Vagina (tissue), 2 donors: ENCODE results near the gene NYAP2. TPM values are rescaled to one million over a fixed set of nuclear protein-coding genes. Genes with fewer than 3 reads are reported as not detected.

Experiments used
- DNase-seq, 2 donors: peaks; one replicate each; pipeline ENCODE4 v3.0.0-alpha.2; 2017; ENCODE audit errors: extremely low spot score in 2 of 2
- H3K27ac ChIP-seq: fragments of 200-600 bp; sonication (generic); one replicate; pipeline ENCODE4 v1.5.1; 2019
- H3K27me3 ChIP-seq: fragments of 200-600 bp; sonication (generic); one replicate; pipeline ENCODE4 v1.5.1; 2019
- H3K36me3 ChIP-seq, 2 donors: fragments of 200-600 bp; sonication (generic); one replicate each; pipeline ENCODE4 v1.5.1; 2017 to 2019
- H3K4me1 ChIP-seq: fragments of 200-600 bp; sonication (generic); one replicate; pipeline ENCODE4 v1.5.1; 2019
- H3K4me3 ChIP-seq, 2 donors: fragments of 200-600 bp; sonication (generic); 1 replicate in 1 of 2; 2 replicates in 1 of 2; pipeline ENCODE4 v1.5.1; 2016 to 2019
- H3K9me3 ChIP-seq: fragments of 200-600 bp; sonication (generic); one replicate; pipeline ENCODE4 v1.5.1; 2019
- POLR2A ChIP-seq, 2 donors: fragments of 450-650 bp; IDR thresholded peaks; one replicate each; pipeline ENCODE4 v1.6.1; 2017; ENCODE audit warnings: antibody characterized with exemption in 2 of 2, mild to moderate bottlenecking in 2 of 2, moderate library complexity in 2 of 2
- POLR2AphosphoS5 ChIP-seq, 2 donors: sonication (generic); formaldehyde crosslinking; IDR thresholded peaks; one replicate each; pipeline ENCODE4 v1.9.0; 2017; ENCODE audit warnings: antibody characterized with exemption in 2 of 2, mild to moderate bottlenecking in 2 of 2, low read depth in 1 of 2; ENCODE audit not compliant: insufficient read depth in 1 of 2
- intact Hi-C: fragments of 100-400 bp; cut with DNase I; formaldehyde crosslinking; loops from one replicate; pipeline ENCODE4 v1.15.1; 2023
- total RNA-seq: library from RNA; depleted of rRNA; stranded (reverse); fragments of >200 nt; gene quantifications from one replicate; pipeline ENCODE4 v1.2.3, GENCODE V29; 2016
- TF ChIP-seq, protein P1 (sequence below), 3 experiments: fragments of 450-650 bp in 2 of 3; fragments of 200-600 bp in 1 of 3; sonication (generic) in 1 of 3; IDR thresholded peaks; one replicate each; pipeline ENCODE4 v1.5.1; 2017 to 2019; ENCODE audit warnings: antibody characterized with exemption in 3 of 3, mild to moderate bottlenecking in 2 of 3, moderate library complexity in 2 of 3

Gene NYAP2
- total RNA-seq, 1 donor from 2014 or later = 0.25 TPM

DNA sequence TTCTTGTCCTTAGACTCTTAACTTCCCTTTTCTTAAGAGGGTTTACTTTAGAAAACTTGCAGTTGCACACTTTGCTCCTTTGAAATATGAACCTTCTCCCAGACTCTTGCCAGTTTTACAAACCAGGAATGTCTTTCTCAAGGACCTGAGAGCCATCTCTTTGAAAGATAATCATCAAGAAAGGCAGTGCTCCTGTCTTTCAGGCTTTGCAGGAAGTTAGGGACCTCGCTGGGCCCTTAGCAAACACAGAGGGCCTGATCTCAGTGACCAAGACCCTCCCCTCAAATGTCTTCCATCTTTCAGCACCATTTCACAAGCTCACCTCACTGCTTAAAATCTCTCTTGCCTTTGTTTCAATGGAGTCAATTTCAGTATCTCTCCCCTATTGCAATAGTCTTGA is 32.0 kb upstream of the NYAP2 start:
- no peak overlapping the region for H3K4me3 ChIP-seq
- intact Hi-C loops = no loop called here
- no peak overlapping the region for H3K27ac ChIP-seq
- no peak for TF ChIP-seq POLR2AphosphoS5 (IDR thresholded peaks at IDR 0.05; ENCODE audit: insufficient read depth in 1 of 2, low read depth in 1 of 2)
- H3K9me3 ChIP-seq = no peaks in the 10 kb centered on the region
- DNase-seq = no peak
- H3K36me3 ChIP-seq = no peaks in the 10 kb centered on the region
- H3K4me1 ChIP-seq = no peaks in the 10 kb centered on the region
- H3K27me3 ChIP-seq = no peaks in the 10 kb centered on the region

DNA sequence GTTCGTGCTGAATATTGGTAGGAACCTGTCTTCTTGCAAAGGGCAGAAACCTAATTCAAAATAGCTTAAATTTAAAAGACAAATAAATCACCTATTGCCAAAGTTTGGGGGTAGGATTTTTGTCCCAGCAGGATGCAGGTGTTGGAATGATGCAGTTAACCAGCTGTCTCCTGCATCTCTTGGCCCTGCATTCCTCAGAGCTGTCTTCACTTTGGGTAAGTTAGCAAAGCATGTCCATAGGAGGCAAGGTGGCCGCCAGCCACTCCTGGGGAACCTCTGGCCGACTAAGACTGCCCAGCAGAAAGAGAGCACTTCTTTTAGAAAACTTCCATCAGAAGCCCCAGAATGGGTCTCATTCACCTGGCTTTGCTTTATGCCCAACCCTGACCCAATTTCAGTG is 20.5 kb upstream of the NYAP2 start:
- Histone ChIP-seq H3K4me3 (no peak overlapping the region), H3K4me1 (no peaks in the 10 kb centered on the region), H3K27me3 (no peaks in the 10 kb centered on the region), H3K9me3 (no peaks in the 10 kb centered on the region), H3K27ac (no peak overlapping the region), H3K36me3 (no peaks in the 10 kb centered on the region)
- no peak for DNase-seq
- intact Hi-C loops = no loop called here
- TF ChIP-seq, protein P1, sequence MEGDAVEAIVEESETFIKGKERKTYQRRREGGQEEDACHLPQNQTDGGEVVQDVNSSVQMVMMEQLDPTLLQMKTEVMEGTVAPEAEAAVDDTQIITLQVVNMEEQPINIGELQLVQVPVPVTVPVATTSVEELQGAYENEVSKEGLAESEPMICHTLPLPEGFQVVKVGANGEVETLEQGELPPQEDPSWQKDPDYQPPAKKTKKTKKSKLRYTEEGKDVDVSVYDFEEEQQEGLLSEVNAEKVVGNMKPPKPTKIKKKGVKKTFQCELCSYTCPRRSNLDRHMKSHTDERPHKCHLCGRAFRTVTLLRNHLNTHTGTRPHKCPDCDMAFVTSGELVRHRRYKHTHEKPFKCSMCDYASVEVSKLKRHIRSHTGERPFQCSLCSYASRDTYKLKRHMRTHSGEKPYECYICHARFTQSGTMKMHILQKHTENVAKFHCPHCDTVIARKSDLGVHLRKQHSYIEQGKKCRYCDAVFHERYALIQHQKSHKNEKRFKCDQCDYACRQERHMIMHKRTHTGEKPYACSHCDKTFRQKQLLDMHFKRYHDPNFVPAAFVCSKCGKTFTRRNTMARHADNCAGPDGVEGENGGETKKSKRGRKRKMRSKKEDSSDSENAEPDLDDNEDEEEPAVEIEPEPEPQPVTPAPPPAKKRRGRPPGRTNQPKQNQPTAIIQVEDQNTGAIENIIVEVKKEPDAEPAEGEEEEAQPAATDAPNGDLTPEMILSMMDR (IDR thresholded peaks at IDR 0.05) = no peak
- TF ChIP-seq POLR2A (IDR thresholded peaks at IDR 0.05) (no peak), POLR2AphosphoS5 (IDR thresholded peaks at IDR 0.05; ENCODE audit: insufficient read depth in 1 of 2, low read depth in 1 of 2) (no peak)

DNA sequence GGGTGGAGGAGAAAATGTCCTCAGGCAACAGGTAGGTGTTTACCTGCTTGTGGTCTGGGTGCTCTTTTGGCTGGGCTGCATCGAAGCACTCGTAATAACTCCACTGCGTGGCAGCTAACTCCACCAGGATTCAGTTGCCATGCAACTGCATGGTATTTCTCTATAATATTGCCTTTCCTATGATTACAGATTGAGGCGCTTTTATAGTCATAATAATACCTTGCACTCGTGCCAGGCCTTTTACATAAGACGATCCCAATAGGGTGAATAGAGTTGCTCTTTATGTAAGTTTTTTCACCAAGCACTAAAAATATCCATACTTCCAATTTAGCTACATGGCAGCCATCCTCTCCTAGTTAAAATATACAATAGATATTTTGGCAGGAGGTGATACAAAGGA is 19.7 kb upstream of the NYAP2 start:
- Histone ChIP-seq H3K27ac (no peak overlapping the region), H3K4me3 (no peak overlapping the region), H3K4me1 (no peaks in the 10 kb centered on the region), H3K9me3 (no peaks in the 10 kb centered on the region), H3K27me3 (no peaks in the 10 kb centered on the region), H3K36me3 (no peaks in the 10 kb centered on the region)
- TF ChIP-seq POLR2A (IDR thresholded peaks at IDR 0.05) (no peak), POLR2AphosphoS5 (IDR thresholded peaks at IDR 0.05; ENCODE audit: insufficient read depth in 1 of 2, low read depth in 1 of 2) (no peak)
- TF ChIP-seq, protein P1 (IDR thresholded peaks at IDR 0.05) = no peak
- intact Hi-C loops = no loop called here
- no peak for DNase-seq

DNA sequence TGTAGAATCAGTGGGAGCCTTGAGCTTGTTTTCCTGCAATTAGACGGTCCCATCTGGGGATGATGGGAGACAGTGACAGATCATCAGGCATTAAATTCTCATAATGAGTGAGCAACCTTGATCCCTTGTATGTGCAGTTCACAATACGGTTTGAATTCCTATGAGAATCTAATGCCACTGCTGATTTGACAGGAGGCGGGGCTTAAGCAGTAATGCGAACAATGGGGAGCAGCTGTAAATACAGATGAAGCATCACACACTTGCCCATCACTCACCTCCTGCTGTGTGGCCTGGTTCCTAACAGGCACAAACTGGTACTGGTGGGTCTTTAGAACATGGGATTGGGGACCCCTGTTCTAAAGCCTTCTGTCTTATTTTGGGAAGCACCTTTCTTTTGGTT is 17.9 kb upstream of the NYAP2 start:
- no peaks in the 10 kb centered on the region for H3K36me3 ChIP-seq
- H3K4me3 ChIP-seq = no peak overlapping the region
- TF ChIP-seq POLR2AphosphoS5 (IDR thresholded peaks at IDR 0.05; ENCODE audit: insufficient read depth in 1 of 2, low read depth in 1 of 2) = no peak
- TF ChIP-seq, protein P1 (IDR thresholded peaks at IDR 0.05) = no peak
- TF ChIP-seq POLR2A (IDR thresholded peaks at IDR 0.05) = no peak
- DNase-seq = no peak
- intact Hi-C loops = no loop called here
- H3K27me3 ChIP-seq = no peaks in the 10 kb centered on the region
- no peak overlapping the region for H3K27ac ChIP-seq
- no peaks in the 10 kb centered on the region for H3K9me3 ChIP-seq
- H3K4me1 ChIP-seq = no peaks in the 10 kb centered on the region

DNA sequence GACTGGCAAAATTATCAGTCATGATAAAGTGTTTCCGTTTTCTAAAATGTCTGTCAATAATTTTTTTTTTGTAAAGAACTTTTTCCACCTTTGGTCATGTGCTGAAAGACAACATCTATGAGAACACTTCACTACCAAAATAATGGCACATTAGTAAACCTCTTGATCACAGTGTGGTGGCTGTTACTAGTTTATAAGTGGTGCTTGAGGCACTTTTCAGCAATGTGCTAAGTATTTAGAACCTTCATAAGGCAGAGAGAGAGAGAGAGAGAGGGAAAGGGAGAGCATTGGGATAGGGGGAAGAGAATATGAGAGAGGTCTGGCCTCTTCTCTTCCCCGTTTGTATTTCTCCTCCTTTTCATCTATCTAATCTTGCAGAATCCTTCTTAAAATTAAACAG is 1.1 kb upstream of the NYAP2 start:
- H3K4me3 ChIP-seq = no peak overlapping the region
- no peaks in the 10 kb centered on the region for H3K4me1 ChIP-seq
- H3K36me3 ChIP-seq = no peaks in the 10 kb centered on the region
- H3K27ac ChIP-seq = no peak overlapping the region
- H3K9me3 ChIP-seq = no peaks in the 10 kb centered on the region
- no peak for TF ChIP-seq POLR2AphosphoS5 (IDR thresholded peaks at IDR 0.05; ENCODE audit: insufficient read depth in 1 of 2, low read depth in 1 of 2)
- TF ChIP-seq, protein P1 (IDR thresholded peaks at IDR 0.05) = no peak
- TF ChIP-seq POLR2A (IDR thresholded peaks at IDR 0.05) = no peak
- intact Hi-C loops = no loop called here
- DNase-seq = no peak
- H3K27me3 ChIP-seq = no peaks in the 10 kb centered on the region
